Smooth muscle cell (in vitro differentiated cells): ENCODE results near the gene PAM. TPM values are rescaled to one million over a fixed set of nuclear protein-coding genes. Genes with fewer than 3 reads are reported as not detected.
"Not testable (repeated sequence)": the region's sequence is repeated elsewhere in the genome, so short reads cannot be mapped to it uniquely, and the experiment has no call there.

Experiments
- DNase-seq: peaks from one replicate; lab custom pipeline; 2025; ENCODE audit not compliant: unreplicated experiment; lab: John Stamatoyannopoulos, UW
- H2AFZ ChIP-seq: fragments of 200-600 bp; sonication (generic); 2 replicates; pipeline ENCODE4 v1.6.0; 2016; ENCODE audit warnings: antibody characterized with exemption, low read depth, mild to moderate bottlenecking
- H3F3A ChIP-seq: fragments of 200-600 bp; sonication (generic); 2 replicates; pipeline ENCODE4 v1.6.0; 2017; ENCODE audit warnings: antibody characterized with exemption, low read depth
- H3K27ac ChIP-seq: fragments of 200-600 bp; sonication (generic); 2 replicates; pipeline ENCODE4 v1.5.1; 2016; ENCODE audit warnings: low read depth, mild to moderate bottlenecking
- H3K27me3 ChIP-seq: fragments of 200-600 bp; sonication (generic); 2 replicates; pipeline ENCODE4 v1.6.1; 2016; ENCODE audit warnings: low read depth, mild to moderate bottlenecking
- H3K36me3 ChIP-seq: fragments of 200-600 bp; sonication (generic); 2 replicates; pipeline ENCODE4 v1.5.1; 2016; ENCODE audit warnings: low read depth
- H3K4me1 ChIP-seq: fragments of 200-600 bp; sonication (generic); 2 replicates; pipeline ENCODE4 v1.5.1; 2016; ENCODE audit warnings: low read depth
- H3K4me2 ChIP-seq: fragments of 200-600 bp; sonication (generic); 2 replicates; pipeline ENCODE4 v1.6.0; 2016; ENCODE audit warnings: mild to moderate bottlenecking
- H3K4me3 ChIP-seq: fragments of 200-600 bp; sonication (generic); 2 replicates; pipeline ENCODE4 v1.5.1; 2016; ENCODE audit warnings: mild to moderate bottlenecking
- H3K79me2 ChIP-seq: fragments of 200-600 bp; sonication (generic); 2 replicates; pipeline ENCODE4 v1.6.0; 2016; ENCODE audit warnings: low read depth, mild to moderate bottlenecking
- H3K9ac ChIP-seq: fragments of 200-600 bp; sonication (generic); 2 replicates; pipeline ENCODE4 v1.6.0; 2016; ENCODE audit warnings: low read depth
- H3K9me3 ChIP-seq: fragments of 200-600 bp; sonication (generic); replicated peaks from 2 replicates; pipeline ENCODE4 v1.5.1; 2016; ENCODE audit warnings: low read depth
- H4K20me1 ChIP-seq: fragments of 200-600 bp; sonication (generic); 2 replicates; pipeline ENCODE4 v1.6.0; 2016; ENCODE audit warnings: low read depth
- CTCF ChIP-seq: fragments of 200-600 bp; sonication (generic); IDR thresholded peaks from 2 replicates; pipeline ENCODE4 v1.5.1; 2017; ENCODE audit warnings: borderline replicate concordance, mild to moderate bottlenecking, antibody characterized with exemption; ENCODE audit not compliant: insufficient read depth, poor library complexity, severe bottlenecking
- WGBS: methylation state at CpG from one replicate; pipeline ENCODE4 v1.1.7; 2016; ENCODE audit warnings: low lambda C conversion rate; 5-methylcytosine and 5-hydroxymethylcytosine counted together
- polyA plus RNA-seq: library from polyadenylated mRNA; unstranded; fragments of >200 nt; fragmentation: Nextera tagmentation; extraction: Ambion mirVana; gene quantifications from 2 replicates; pipeline ENCODE4 v1.2.1, GENCODE V29; 2016
- total RNA-seq: library from RNA; depleted of rRNA; stranded (reverse); fragments of >200 nt; gene quantifications from 2 replicates; pipeline ENCODE4 v1.2.3, GENCODE V29; 2014

The PAM gene
- total and polyA plus RNA-seq, 2 experiments from 2014 or later = 117 to 155 TPM

GRCh38 chr5:102750151-102750834 lies 4.8 kb upstream of the PAM start:
- Histone ChIP-seq H4K20me1 (no peaks in the 10 kb centered on the region), H3K4me1 (no peaks in the 10 kb centered on the region), H3K79me2 (no peaks in the 10 kb centered on the region), H3K27me3 (no peaks in the 10 kb centered on the region), H2AFZ (no peak overlapping the region), H3K27ac (no peak overlapping the region), H3F3A (no peaks in the 10 kb centered on the region), H3K4me3 (no peak overlapping the region), H3K9ac (no peak overlapping the region), H3K4me2 (no peak overlapping the region), H3K9me3 (no peaks in the 10 kb centered on the region), H3K36me3 (no peaks in the 10 kb centered on the region)
- DNase-seq = no peak
- no peak for TF ChIP-seq CTCF
- WGBS = 85% methylated on average over 4 of the region's 4 CpGs

- H3K9me3 ChIP-seq, H3K4me2 ChIP-seq, H2AFZ ChIP-seq, H3K36me3 ChIP-seq, H3K4me1 ChIP-seq, H3K27me3 ChIP-seq, H3K9ac ChIP-seq, DNase-seq, H3K27ac ChIP-seq, H3K79me2 ChIP-seq, H3F3A ChIP-seq, H4K20me1 ChIP-seq, H3K4me3 ChIP-seq: not testable (repeated sequence)
- 98% methylated on average over 29 of the region's 32 CpGs for WGBS
These were observed 3.2 kb upstream of the PAM start for GRCh38 chr5:102751903-102752376.

- no peak for DNase-seq
- Histone ChIP-seq H3K4me1 (peaks cover 7% of the 10 kb centered on the region), H3F3A (no peaks in the 10 kb centered on the region), H3K9me3 (no peaks in the 10 kb centered on the region), H3K27me3 (no peaks in the 10 kb centered on the region), H4K20me1 (peaks cover 6% of the 10 kb centered on the region), H2AFZ (peak overlapping the region; percentile 71), H3K4me2 (peak overlapping the region; percentile 97), H3K79me2 (peaks cover 24% of the 10 kb centered on the region), H3K36me3 (no peaks in the 10 kb centered on the region), H3K4me3 (peak overlapping the region; percentile 82), H3K27ac (no peak overlapping the region), H3K9ac (peak overlapping the region; percentile 88)
- 8% methylated on average over 32 of the region's 32 CpGs for WGBS
- TF ChIP-seq CTCF = no peak
These were observed 977 bp upstream of the PAM start for GRCh38 chr5:102753889-102754766.

DNA sequence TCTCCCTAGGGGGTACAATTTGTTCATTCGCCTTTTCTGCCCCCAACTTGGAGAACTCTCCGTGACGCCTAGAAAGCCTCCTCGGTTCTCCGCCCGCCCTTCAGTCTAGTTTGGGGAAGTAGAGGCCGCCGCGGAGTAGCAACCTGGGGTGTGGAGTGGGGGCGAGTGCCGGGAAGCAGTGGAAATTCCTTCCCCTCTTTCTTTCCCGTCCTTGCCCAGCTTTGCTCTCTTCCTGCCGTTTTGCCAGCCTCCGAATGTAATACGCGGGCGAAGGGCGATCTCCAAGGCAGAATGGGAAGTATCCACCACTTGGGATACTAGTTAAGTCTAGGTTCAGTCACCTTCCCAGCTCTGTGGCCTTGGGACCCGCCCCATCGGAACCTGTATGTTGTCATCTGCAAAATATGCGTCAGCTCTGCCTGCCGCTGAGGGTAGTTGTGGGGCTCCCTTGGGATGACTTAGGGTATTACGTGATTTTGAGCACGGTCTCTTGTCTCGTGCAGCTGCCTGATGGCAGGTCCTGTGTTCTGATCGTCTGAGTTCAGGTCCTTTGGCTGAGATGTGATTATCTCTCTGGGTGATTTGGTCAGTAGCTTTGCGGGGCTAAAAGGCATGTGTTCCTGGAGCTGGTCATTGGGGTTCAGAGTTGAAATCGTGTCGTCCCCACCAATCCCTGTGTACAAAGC lies 724 bp downstream of the PAM start:
- Histone ChIP-seq H3K4me1 (peaks cover 7% of the 10 kb centered on the region), H3K4me3 (peak overlapping the region; percentile 82), H3K9me3 (no peaks in the 10 kb centered on the region), H2AFZ (peak overlapping the region; percentile 71), H3K9ac (peak overlapping the region; percentile 88), H3K27me3 (no peaks in the 10 kb centered on the region), H3K36me3 (no peaks in the 10 kb centered on the region), H3K4me2 (peak overlapping the region; percentile 97), H3K27ac (peak overlapping the region; percentile 81), H4K20me1 (peaks cover 18% of the 10 kb centered on the region), H3F3A (no peaks in the 10 kb centered on the region), H3K79me2 (peaks cover 34% of the 10 kb centered on the region)
- 4% methylated on average over 29 of the region's 29 CpGs for WGBS
- TF ChIP-seq CTCF = no peak
- DNase-seq = no peak
